Spleen (tissue), 7 donors: ENCODE data around the gene GRAMD2B.

ENCODE experiments used
- POLR2A ChIP-seq, 3 donors: fragments of 450-650 bp; IDR thresholded peaks; one replicate each; pipeline ENCODE4 v1.5.1; 2017; ENCODE audit warnings: antibody characterized with exemption in 3 of 3, mild to moderate bottlenecking in 1 of 3
- POLR2AphosphoS5 ChIP-seq, 3 donors: sonication (generic); formaldehyde crosslinking; IDR thresholded peaks; one replicate each; pipeline ENCODE4 v1.5.1; 2017; ENCODE audit warnings: antibody characterized with exemption in 3 of 3
- TF ChIP-seq, protein P1 (sequence below), 11 experiments: fragments of 200-600 bp in 7 of 11; fragments of 450-650 bp in 4 of 11; sonication (generic) in 4 of 11; IDR thresholded peaks in 8 of 11; conservative IDR thresholded peaks in 3 of 11; 1 replicate in 7 of 11; 2 replicates in 4 of 11; pipeline versions ENCODE4 v1.4.0 to v1.8.0; 2016 to 2021; ENCODE audit warnings: antibody characterized with exemption in 11 of 11, inconsistent platforms in 4 of 11, mild to moderate bottlenecking in 1 of 11
- donor health status: DM: no; HTN: no; CAD: no; lungs with moderate emphysema.
- donor health status: DM: no; HTN: no; CAD: no.
- donor health status: DM: no; HTN: no; CAD: no.

DNA sequence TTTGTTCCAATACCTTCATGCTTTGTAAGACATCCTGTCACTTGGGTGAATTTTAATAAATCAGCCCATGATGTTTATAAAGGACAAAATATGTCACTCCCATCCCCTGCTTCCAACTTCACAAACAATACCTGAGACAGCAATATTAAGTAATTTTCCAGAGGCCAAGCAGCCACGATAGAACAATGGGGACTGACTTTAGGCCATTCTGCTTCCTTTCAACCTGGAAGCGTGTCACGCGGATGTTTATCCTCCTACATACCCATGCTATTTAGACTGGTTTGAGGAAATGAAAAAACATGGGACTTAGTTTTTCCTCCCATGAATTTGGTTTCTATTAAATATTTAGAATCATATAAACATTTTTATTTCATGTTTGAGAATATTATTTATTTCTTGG lies 82.9 kb downstream of the GRAMD2B start:
- TF ChIP-seq, protein P1, sequence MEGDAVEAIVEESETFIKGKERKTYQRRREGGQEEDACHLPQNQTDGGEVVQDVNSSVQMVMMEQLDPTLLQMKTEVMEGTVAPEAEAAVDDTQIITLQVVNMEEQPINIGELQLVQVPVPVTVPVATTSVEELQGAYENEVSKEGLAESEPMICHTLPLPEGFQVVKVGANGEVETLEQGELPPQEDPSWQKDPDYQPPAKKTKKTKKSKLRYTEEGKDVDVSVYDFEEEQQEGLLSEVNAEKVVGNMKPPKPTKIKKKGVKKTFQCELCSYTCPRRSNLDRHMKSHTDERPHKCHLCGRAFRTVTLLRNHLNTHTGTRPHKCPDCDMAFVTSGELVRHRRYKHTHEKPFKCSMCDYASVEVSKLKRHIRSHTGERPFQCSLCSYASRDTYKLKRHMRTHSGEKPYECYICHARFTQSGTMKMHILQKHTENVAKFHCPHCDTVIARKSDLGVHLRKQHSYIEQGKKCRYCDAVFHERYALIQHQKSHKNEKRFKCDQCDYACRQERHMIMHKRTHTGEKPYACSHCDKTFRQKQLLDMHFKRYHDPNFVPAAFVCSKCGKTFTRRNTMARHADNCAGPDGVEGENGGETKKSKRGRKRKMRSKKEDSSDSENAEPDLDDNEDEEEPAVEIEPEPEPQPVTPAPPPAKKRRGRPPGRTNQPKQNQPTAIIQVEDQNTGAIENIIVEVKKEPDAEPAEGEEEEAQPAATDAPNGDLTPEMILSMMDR (IDR thresholded peaks at IDR 0.05 in 8 of 11, conservative IDR thresholded peaks at IDR 0.05 in 3 of 11) = no peak
- no peak for TF ChIP-seq POLR2AphosphoS5 (IDR thresholded peaks at IDR 0.05)
- TF ChIP-seq POLR2A (IDR thresholded peaks at IDR 0.05) = no peak
